ENCODE results near the gene TMC6. TPM values are rescaled to one million over a fixed set of nuclear protein-coding genes. Genes with fewer than 3 reads are reported as not detected.
A peak's percentile ranks its signal among the peaks of the same experiment; 100 is the strongest.

TMC6 gene
- total and polyA plus RNA-seq, 2 of the 13 experiments (the other 11 are each of a cell fraction or from before 2014, with no cell fraction given), result 48.4 to 99.1 TPM

GRCh38 chr17:78117027-78117981 is 11.3 kb downstream of the TMC6 start (continued):
- TF ChIP-seq ZBTB10 (CRISPR knock-in tag; IDR thresholded peaks at IDR 0.05; ENCODE audit: borderline replicate concordance) (no peak), ZBTB40 (IDR thresholded peaks at IDR 0.05) (no peak), ZBTB40 (CRISPR knock-in tag; IDR thresholded peaks at IDR 0.05) (no peak), MBD4 (IDR thresholded peaks at IDR 0.05; ENCODE audit: borderline replicate concordance, low read length) (no peak), ZNF230 (CRISPR knock-in tag; IDR thresholded peaks at IDR 0.05) (no peak), FOXA1 (IDR thresholded peaks at IDR 0.05) (no peak), FOXA1 (CRISPR knock-in tag; IDR thresholded peaks at IDR 0.05) (no peak), HOMEZ (CRISPR knock-in tag; IDR thresholded peaks at IDR 0.05; ENCODE audit: low read depth) (no peak), ZNF414 (CRISPR knock-in tag; IDR thresholded peaks at IDR 0.05) (no peak), ZMYM3 (CRISPR knock-in tag; IDR thresholded peaks at IDR 0.05) (0 out of 2 replicates have a peak, but pooled peaks have one; percentile 32), ETV5 (CRISPR knock-in tag; IDR thresholded peaks at IDR 0.05; ENCODE audit: borderline replicate concordance) (no peak; the same call in 1 of the 2 replicates)

Data from HepG2 (cell line).